Measurements from ENCODE around the gene FAM163B.

FAM163B gene

GRCh38 chr9:133602277-133602676 is 6.9 kb downstream of the FAM163B start:
- no peak overlapping the region for H3K4me3 ChIP-seq (ENCODE audit: low read depth, low read length)
- no peak for DNase-seq (ENCODE audit: low read depth)
- no peak for TF ChIP-seq CTCF (IDR thresholded peaks at IDR 0.05; ENCODE audit: control insufficient read depth, extremely low read depth, insufficient read depth)

GRCh38 chr9:133601746-133602145 is 7.4 kb downstream of the FAM163B start:
- TF ChIP-seq CTCF (IDR thresholded peaks at IDR 0.05; ENCODE audit: control insufficient read depth, extremely low read depth, insufficient read depth): no peak
- DNase-seq (ENCODE audit: low read depth): no peak
- no peak overlapping the region for H3K4me3 ChIP-seq (ENCODE audit: low read depth, low read length)

DNA sequence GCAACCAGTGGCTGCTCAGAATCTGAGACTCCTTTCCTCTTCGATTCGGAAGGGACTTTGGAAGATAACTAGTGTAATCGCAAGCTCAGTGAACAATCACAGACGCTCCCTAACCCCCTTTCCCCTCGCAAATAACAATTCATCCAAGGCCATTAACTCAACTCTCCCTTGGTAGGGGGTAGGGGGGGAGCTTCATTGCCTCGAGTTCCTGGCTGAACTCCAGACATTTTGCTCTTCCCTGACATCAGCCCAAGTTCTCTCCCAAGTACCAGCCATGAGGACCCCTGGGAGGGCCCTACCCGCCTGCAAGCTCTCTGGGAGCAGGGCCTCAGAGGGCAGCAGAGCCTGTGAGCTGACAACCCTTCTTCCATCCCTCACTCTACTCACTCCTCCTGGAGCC is 8.4 kb downstream of the FAM163B start:
- no peak overlapping the region for H3K4me3 ChIP-seq (ENCODE audit: low read depth, low read length)
- no peak for TF ChIP-seq CTCF (IDR thresholded peaks at IDR 0.05; ENCODE audit: control insufficient read depth, extremely low read depth, insufficient read depth)
- no peak for DNase-seq (ENCODE audit: low read depth)

- DNase-seq (ENCODE audit: low read depth): no peak
Measured at GRCh38 chr9:133599470-133600173, 9.6 kb downstream of the FAM163B start.

GRCh38 chr9:133598978-133599377 is 10.2 kb downstream of the FAM163B start:
- TF ChIP-seq CTCF (IDR thresholded peaks at IDR 0.05; ENCODE audit: control insufficient read depth, extremely low read depth, insufficient read depth): no peak
- DNase-seq (ENCODE audit: low read depth): no peak
- H3K4me3 ChIP-seq (ENCODE audit: low read depth, low read length): no peak overlapping the region

More at GRCh38 chr9:133599470-133600173, 9.6 kb downstream of the FAM163B start:
- H3K4me3 ChIP-seq (ENCODE audit: low read depth, low read length): no peak overlapping the region
- no peak for TF ChIP-seq CTCF (IDR thresholded peaks at IDR 0.05; ENCODE audit: control insufficient read depth, extremely low read depth, insufficient read depth)

GRCh38 chr9:133597316-133597957 is 11.8 kb downstream of the FAM163B start:
- DNase-seq (ENCODE audit: low read depth): no peak
- TF ChIP-seq CTCF (IDR thresholded peaks at IDR 0.05; ENCODE audit: control insufficient read depth, extremely low read depth, insufficient read depth): no peak
- H3K4me3 ChIP-seq (ENCODE audit: low read depth, low read length): no peak overlapping the region

Data from LNCaP clone FGC (cell line).